Esophagus squamous epithelium (tissue), 4 donors: ENCODE measurements around the gene CCL2.

Experiments used
- CTCF ChIP-seq, 6 experiments: fragments of 450-650 bp in 4 of 6; fragments of 200-600 bp in 2 of 6; sonication (generic) in 2 of 6; IDR thresholded peaks; one replicate each; pipeline ENCODE4 v1.5.1; 2016 to 2019; ENCODE audit warnings: antibody characterized with exemption in 6 of 6, mild to moderate bottlenecking in 4 of 6, moderate library complexity in 4 of 6
- POLR2A ChIP-seq, 4 donors: fragments of 450-650 bp; IDR thresholded peaks; one replicate each; pipeline ENCODE4 v1.6.1; 2017; ENCODE audit warnings: antibody characterized with exemption in 4 of 4, mild to moderate bottlenecking in 4 of 4, moderate library complexity in 3 of 4

- TF ChIP-seq CTCF (IDR thresholded peaks at IDR 0.05) (no peak), POLR2A (IDR thresholded peaks at IDR 0.05) (no peak)
Measured at GRCh38 chr17:34257299-34257985, 2.4 kb downstream of the CCL2 start.
